Right atrium auricular region (tissue), 2 donors: ENCODE measurements around the gene FBXL3. TPM values are rescaled to one million over a fixed set of nuclear protein-coding genes. Genes with fewer than 3 reads are reported as not detected.

Experiments
- DNase-seq: peaks from one replicate; pipeline ENCODE4 v3.0.0-alpha.2; 2019; ENCODE audit warnings: low spot score
- H3K27ac ChIP-seq, 2 donors: fragments of 200-600 bp; sonication (generic); 1 replicate in 1 of 2; 2 replicates in 1 of 2; pipeline ENCODE4 v1.5.1; 2016 to 2019
- H3K27me3 ChIP-seq, 2 donors: fragments of 200-600 bp; sonication (generic); one replicate each; pipeline versions ENCODE4 v1.5.1 to v1.6.0; 2017 to 2019
- H3K36me3 ChIP-seq: fragments of 200-600 bp; sonication (generic); one replicate; pipeline ENCODE4 v1.5.1; 2016
- H3K4me1 ChIP-seq, 2 donors: fragments of 200-600 bp; sonication (generic); one replicate each; pipeline versions ENCODE4 v1.5.1 to v1.6.0; 2017 to 2019
- H3K4me3 ChIP-seq, 2 donors: fragments of 200-600 bp; sonication (generic); 1 replicate in 1 of 2; 2 replicates in 1 of 2; pipeline ENCODE4 v1.5.1; 2017 to 2019; ENCODE audit warnings: mild to moderate bottlenecking in 1 of 2, moderate library complexity in 1 of 2
- H3K9me3 ChIP-seq, 2 donors: fragments of 200-600 bp; sonication (generic); one replicate each; pipeline ENCODE4 v1.5.1; 2019
- CTCF ChIP-seq, 2 donors: fragments of 200-600 bp; sonication (generic); IDR thresholded peaks; one replicate each; pipeline ENCODE4 v1.5.1; 2019; ENCODE audit warnings: antibody characterized with exemption in 2 of 2
- total RNA-seq, 2 donors: library from RNA; depleted of rRNA; stranded (reverse); fragments of >200 nt; gene quantifications; one replicate each; pipeline ENCODE4 v1.1.0, GENCODE V29; 2016

Gene FBXL3
- total RNA-seq, 2 donors from 2014 or later, result 47.2 to 48.1 TPM

DNA sequence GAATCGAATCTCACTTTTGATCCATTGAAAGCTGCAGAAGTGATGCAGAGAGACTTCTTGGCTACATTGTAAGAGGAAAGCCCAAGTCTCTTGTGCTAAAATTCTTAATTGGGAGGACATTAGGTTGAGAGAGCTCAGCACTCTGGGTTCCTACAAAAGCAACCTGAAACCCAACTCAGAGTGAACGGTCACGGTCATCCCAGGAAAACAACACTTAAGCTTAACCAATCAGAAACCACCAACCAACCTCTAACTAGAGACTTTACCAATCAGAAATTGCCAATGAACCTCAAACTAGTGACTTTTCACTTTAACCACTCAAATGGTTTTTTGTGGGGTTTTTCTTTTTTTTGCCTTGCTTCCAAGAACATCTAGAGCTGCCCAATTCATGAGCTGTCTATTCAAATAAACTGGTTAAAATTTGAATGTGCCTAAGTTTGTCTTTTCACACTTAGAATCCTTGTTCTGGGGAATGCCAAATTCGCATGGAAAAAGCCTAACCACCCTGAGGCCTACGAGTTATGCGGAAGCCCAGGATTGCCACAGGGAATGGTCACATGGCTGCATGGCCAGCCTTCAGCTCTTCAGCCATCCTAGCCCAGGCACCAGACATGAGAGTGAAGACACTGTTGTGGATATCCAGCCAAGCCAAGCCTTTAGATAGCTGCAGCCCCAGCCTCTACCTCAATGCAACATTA, 52.9 kb downstream of the FBXL3 start:
- Histone ChIP-seq H3K27me3 (no peaks in the 10 kb centered on the region), H3K27ac (no peak overlapping the region), H3K4me3 (no peak overlapping the region), H3K4me1 (no peaks in the 10 kb centered on the region), H3K36me3 (no peaks in the 10 kb centered on the region), H3K9me3 (no peaks in the 10 kb centered on the region)
- no peak for DNase-seq
- TF ChIP-seq CTCF (IDR thresholded peaks at IDR 0.05), result no peak

GRCh38 chr13:76971851-76972829, 54.8 kb downstream of the FBXL3 start:
- no peak for DNase-seq
- H3K4me1 ChIP-seq, result no peaks in the 10 kb centered on the region
- H3K36me3 ChIP-seq, result no peaks in the 10 kb centered on the region
- no peaks in the 10 kb centered on the region for H3K27me3 ChIP-seq
- H3K9me3 ChIP-seq, result no peaks in the 10 kb centered on the region
- TF ChIP-seq CTCF (IDR thresholded peaks at IDR 0.05), result no peak
- no peak overlapping the region for H3K27ac ChIP-seq
- H3K4me3 ChIP-seq, result no peak overlapping the region

DNA sequence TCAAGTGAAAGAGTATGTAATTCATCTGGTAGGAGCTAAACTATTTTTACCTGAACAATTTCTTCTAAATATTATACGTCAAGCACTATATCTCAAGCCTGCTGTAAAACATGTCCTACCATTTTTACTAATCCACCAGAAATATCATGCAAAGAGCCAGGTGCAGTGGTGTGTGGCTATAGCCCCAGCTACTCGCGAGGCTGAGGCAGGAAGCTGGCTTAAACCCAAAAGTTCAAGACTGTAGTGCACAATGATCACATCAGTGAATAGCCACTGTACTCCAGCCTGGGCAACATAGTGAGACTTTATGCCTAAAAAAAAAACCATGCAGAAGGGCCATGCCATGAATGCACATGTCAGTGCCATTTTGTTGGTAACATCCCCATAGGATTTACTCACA, 55.7 kb downstream of the FBXL3 start:
- no peak for DNase-seq
- H3K4me1 ChIP-seq, result peaks cover 0 to 2% of the 10 kb centered on the region in 2 donors
- no peak overlapping the region for H3K27ac ChIP-seq
- H3K9me3 ChIP-seq, result no peaks in the 10 kb centered on the region
- H3K27me3 ChIP-seq, result no peaks in the 10 kb centered on the region
- H3K36me3 ChIP-seq, result no peaks in the 10 kb centered on the region
- no peak overlapping the region for H3K4me3 ChIP-seq
- no peak for TF ChIP-seq CTCF (IDR thresholded peaks at IDR 0.05)

- Histone ChIP-seq H3K27me3 (no peaks in the 10 kb centered on the region), H3K4me3 (no peak overlapping the region), H3K9me3 (no peaks in the 10 kb centered on the region), H3K4me1 (peaks cover 0 to 10% of the 10 kb centered on the region in 2 donors), H3K36me3 (no peaks in the 10 kb centered on the region), H3K27ac (no peak overlapping the region)
- TF ChIP-seq CTCF (IDR thresholded peaks at IDR 0.05), result no peak
- DNase-seq, result no peak
Measured at GRCh38 chr13:76969488-76970365, 57.2 kb downstream of the FBXL3 start.

DNA sequence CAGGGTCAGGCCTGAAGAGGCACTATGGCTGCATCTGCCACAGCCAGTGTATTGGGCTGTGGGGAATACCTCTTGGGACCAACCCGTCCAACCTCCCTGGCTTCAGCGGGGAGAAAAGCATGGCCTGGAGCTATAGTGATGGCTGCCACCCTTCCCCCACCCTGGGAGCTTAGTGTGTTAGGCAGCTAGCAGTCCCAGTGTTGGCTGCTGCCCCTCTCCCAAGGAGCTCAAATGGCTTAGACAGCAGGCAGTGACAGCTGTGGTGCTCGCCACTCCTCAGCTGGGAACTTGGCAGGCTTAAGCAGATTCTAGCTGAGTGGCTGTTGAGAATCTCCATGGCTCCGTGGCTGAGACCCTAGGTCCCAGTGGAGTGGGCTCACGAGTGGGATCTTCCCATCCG, 58.9 kb downstream of the FBXL3 start:
- no peak overlapping the region for H3K4me3 ChIP-seq
- no peaks in the 10 kb centered on the region for H3K9me3 ChIP-seq
- no peaks in the 10 kb centered on the region for H3K27me3 ChIP-seq
- no peak overlapping the region for H3K27ac ChIP-seq
- no peak for TF ChIP-seq CTCF (IDR thresholded peaks at IDR 0.05)
- DNase-seq, result no peak
- H3K4me1 ChIP-seq, result peaks cover 0 to 10% of the 10 kb centered on the region in 2 donors
- H3K36me3 ChIP-seq, result no peaks in the 10 kb centered on the region
